ENCODE data around the gene SNTB2. TPM values are rescaled to one million over a fixed set of nuclear protein-coding genes. Genes with fewer than 3 reads are reported as not detected.
A peak's percentile ranks its signal among the peaks of the same experiment; 100 is the strongest.

SNTB2 gene
- total and polyA plus RNA-seq, 9 of the 15 experiments (the other 6 are each of a cell fraction or from before 2014, with no cell fraction given), result 1.2 to 13.7 (median 5.7) TPM

- no peak for TF ChIP-seq PBX2 (CRISPR knock-in tag; IDR thresholded peaks at IDR 0.05; ENCODE audit: low read depth)
- TF ChIP-seq PBX2 (tag; conservative IDR thresholded peaks at IDR 0.05; ENCODE audit: low read depth), result no peak
These were observed 3.2 kb downstream of the SNTB2 start (continued) for GRCh38 chr16:69190046-69190588.

GRCh38 chr16:69190598-69190997, 3.6 kb downstream of the SNTB2 start:
- no peak overlapping the region for H3K4me3 ChIP-seq

More at GRCh38 chr16:69190598-69190997, 3.6 kb downstream of the SNTB2 start:
- no peak for ATAC-seq
- no peak overlapping the region for H2AFZ ChIP-seq (ENCODE audit: low read depth, low read length)
- ChIA-PET POLR2A (interaction anchor here (1.0 to 1.5 kb wide), 2 partner anchors 8 to 281 kb away, joined by 3 read pairs; no protein-coding TSS in a partner anchor), CTCF (ENCODE audit: low intra/inter-chr PET ratio) (no interaction called here)
- no peak overlapping the region for H3K4me2 ChIP-seq (ENCODE audit: insufficient read depth, low read length)
- no peak overlapping the region for H3K9ac ChIP-seq (ENCODE audit: insufficient read depth in 1 of 2, low read depth in 2 of 2, low read length in 2 of 2)
- no peaks in the 10 kb centered on the region for H3K27me3 ChIP-seq (ENCODE audit: control insufficient read depth in 2 of 2, insufficient read depth in 2 of 2, low read length in 2 of 2)
- intact Hi-C loops (cut with micrococcal nuclease), result no loop called here
- H4K20me1 ChIP-seq (replicated peaks; ENCODE audit: control insufficient read depth, insufficient read depth, low read length), result no peaks in the 10 kb centered on the region; the same call in 1 of the 2 replicates
- H3K36me3 ChIP-seq (ENCODE audit: control insufficient read depth, insufficient read depth, low read length), result no peaks in the 10 kb centered on the region
- H3K79me2 ChIP-seq (ENCODE audit: control insufficient read depth, insufficient read depth, low read length), result peaks cover 13% of the 10 kb centered on the region
- peaks cover 15 to 19% of the 10 kb centered on the region in 2 experiments for H3K4me1 ChIP-seq (replicated peaks in 1 of 2; ENCODE audit: control insufficient read depth in 2 of 2, insufficient read depth in 2 of 2, low read length in 2 of 2)
- in situ Hi-C loops (cut with MboI), result no loop called here
- no peaks in the 10 kb centered on the region for H3K9me3 ChIP-seq (replicated peaks; ENCODE audit: control insufficient read depth, insufficient read depth, low read depth, low read length)
- no peak for DNase-seq (ENCODE audit: extremely low read depth in 1 of 4, low spot score in 3 of 4)
- H3K9me1 ChIP-seq (ENCODE audit: control insufficient read depth, insufficient read depth, low read length), result no peaks in the 10 kb centered on the region
- no peak overlapping the region for H3K27ac ChIP-seq (ENCODE audit: extremely low read depth, low read depth, low read length)
- FAIRE-seq, result no peak
- 65% methylated on average over 3 of the region's 3 CpGs for WGBS (ENCODE audit: insufficient coverage, low coverage, missing lambda C conversion rate)
- peak; percentile 69 for TF ChIP-seq ZBTB1 (CRISPR knock-in tag; IDR thresholded peaks at IDR 0.05; ENCODE audit: borderline replicate concordance, low read depth)
- no peak for TF ChIP-seq ZNF133 (CRISPR knock-in tag; IDR thresholded peaks at IDR 0.05)
- TF ChIP-seq HMG20A (CRISPR knock-in tag; conservative IDR thresholded peaks at IDR 0.05), result no peak
- TF ChIP-seq MECOM (CRISPR knock-in tag; IDR thresholded peaks at IDR 0.05), result no peak
- TF ChIP-seq MEF2D (tag; conservative IDR thresholded peaks at IDR 0.05; ENCODE audit: low read depth), result no peak
- peak; percentile 77 for TF ChIP-seq HMBOX1 (IDR thresholded peaks at IDR 0.05)
- TF ChIP-seq STAT5B (CRISPR knock-in tag; IDR thresholded peaks at IDR 0.05), result no peak
- no TSS peak for BruUV-seq (replicated peaks)

Data from K562 (cell line).